Stimulated activated naive CD4-positive, alpha-beta T cell treated with Interleukin-2 at 50 U/mL for 16 hours (primary cell): ENCODE results near the gene PARP16.
"Not testable (repeated sequence)": the region's sequence is repeated elsewhere in the genome, so short reads cannot be mapped to it uniquely, and the experiment has no call there.

Experiments
- DNase-seq: peaks from one replicate; lab custom pipeline; 2025; lab: John Stamatoyannopoulos, UW

The PARP16 gene

DNA sequence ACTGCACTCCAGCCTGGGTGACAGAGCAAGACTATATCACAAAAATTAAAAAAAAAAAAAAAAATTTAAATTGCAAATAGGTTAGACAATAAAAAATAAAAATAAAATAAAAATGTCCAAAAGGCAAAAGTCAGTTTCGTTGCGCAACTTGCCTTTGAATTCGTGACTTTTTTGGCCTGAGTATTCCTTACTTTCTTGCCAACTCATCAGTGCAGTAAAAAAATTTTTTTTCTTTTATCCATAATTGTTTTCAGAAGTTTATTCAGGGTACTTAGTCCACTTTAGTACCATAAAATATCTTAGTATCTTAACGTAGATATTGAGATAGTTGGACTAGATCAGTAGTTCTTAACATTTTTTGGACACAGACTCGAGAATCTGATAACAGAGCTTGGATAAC lies 53.0 kb downstream of the PARP16 start:
- no peak for DNase-seq

DNA sequence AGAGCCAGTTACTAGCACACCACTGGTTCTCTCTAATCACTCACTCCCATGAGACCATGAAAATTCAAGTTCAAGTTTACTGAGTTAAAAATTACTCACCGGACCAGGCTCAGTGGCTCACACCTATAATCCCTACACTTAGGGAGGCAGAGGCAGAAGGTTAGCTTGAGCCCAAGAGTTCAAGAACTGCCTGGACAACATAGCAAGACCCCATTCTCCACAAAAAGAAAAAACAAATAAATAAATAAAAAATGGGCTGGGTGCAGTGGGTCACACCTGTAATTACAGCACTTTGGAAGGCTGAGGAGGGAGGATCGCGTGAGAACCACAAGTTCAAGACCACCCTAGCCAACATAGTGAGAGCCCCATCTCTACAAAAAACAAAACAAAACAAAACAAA lies 54.2 kb downstream of the PARP16 start:
- no peak for DNase-seq

DNA sequence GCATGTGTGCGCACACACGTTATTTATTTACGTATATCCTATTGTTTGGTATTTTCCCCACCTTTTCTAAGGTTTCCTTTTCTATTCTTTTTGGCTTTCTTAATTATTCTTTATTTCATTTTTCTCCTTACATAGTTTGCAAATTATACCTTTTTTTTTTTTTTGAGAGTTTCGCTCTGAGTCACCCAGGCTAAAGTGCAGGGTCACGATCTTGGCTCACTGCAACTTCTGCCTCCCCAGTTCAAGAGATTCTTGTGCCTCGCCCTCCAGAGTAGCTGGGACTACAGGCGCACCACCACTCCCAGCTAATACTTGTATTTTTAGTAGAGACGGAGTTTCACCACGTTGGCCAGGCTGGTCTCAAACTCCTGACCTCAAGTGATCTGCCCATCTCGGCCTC lies 55.4 kb downstream of the PARP16 start:
- DNase-seq = no peak

DNA sequence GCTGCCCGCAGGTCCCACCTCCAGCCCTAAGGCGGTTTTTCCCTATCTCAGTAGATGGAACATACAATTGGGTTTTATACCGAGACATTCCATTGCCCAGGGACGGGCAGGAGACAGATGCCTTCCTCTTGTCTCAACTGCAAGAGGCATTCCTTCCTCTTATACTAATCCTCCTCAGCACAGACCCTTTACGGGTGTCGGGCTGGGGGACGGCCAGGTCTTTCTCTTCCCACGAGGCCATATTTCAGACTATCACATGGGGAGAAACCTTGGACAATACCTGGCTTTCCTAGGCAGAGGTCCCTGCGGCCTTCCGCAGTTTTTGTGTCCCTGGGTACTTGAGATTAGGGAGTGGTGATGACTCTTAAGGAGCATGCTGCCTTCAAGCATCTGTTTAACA lies 59.8 kb downstream of the PARP16 start:
- DNase-seq = not testable (repeated sequence)

DNA sequence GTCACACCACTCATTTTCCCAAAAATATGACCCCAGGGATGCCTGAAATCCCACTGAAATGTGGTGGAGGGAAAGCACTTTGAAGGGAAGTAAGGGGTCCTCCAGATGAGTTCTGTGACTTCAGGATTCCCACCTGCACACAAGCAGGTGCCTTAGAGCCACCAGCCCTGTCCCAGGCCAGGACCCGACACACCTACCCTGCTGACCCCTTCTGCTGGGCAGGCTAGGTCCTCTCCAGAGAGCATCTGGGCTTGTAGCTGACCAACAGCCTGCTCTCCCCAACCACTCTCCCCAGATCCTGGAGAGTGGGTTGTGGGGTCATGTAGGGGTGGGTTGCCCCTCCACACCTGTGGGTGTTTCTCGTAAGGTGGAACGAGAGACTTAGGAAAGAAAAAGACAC lies 60.5 kb downstream of the PARP16 start:
- no peak for DNase-seq

DNA sequence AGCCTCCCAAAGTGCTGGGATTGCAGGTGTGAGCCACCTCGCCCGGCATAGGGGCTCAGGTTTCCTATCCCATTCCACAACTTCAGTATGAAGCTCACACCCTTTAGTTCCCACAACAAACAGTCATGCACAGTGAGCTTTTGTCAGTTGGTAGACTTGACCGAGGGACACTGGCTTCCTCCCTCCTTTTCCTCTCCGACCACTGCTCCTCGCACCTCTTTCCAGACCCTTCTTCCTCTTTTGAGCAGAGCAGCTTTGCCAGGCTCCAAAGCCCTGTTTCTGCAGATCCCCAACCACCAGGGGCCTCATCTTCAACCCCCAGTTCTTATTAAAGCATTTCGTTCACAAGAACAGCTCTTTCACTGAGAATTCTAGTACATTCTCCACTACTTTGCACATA lies 62.7 kb downstream of the PARP16 start:
- no peak for DNase-seq

DNA sequence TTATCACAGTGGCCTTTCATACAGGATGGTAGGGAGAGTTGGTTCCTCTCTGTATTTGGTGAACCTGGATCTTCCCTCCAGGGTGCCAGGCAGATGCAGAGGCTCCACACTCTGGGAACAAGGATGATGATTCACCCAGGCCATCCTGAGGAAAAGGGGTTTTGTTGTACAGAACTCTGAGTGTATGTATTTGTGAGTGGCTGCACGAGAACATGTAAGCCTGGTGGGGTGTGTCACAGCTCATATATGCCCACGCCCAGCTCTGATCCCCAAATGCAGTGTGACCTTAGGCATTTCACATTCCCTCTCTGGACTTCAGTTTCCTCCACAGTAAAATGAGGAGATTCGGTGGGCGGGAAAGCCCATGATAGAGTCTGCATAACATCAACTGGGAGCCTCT lies 63.8 kb downstream of the PARP16 start:
- no peak for DNase-seq

DNA sequence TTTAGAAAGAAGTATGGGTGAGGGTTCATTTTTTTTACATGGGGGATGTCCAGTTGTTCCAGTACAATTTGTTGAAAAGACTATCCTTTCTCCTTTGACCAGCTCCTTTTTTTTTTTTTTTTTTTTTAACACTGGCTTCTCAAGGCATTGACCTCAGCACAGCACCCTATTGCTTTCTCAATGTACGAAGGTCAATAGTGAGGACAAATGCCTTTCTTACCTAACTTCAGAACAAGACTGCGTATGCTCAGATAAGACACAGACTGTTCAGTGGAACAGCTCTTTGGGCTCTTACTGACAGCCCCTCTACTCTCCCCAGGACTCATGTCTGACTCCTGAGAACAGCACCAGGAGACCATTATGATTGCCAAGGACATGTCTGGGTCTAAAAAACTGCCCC lies 65.0 kb downstream of the PARP16 start:
- DNase-seq = no peak

DNA sequence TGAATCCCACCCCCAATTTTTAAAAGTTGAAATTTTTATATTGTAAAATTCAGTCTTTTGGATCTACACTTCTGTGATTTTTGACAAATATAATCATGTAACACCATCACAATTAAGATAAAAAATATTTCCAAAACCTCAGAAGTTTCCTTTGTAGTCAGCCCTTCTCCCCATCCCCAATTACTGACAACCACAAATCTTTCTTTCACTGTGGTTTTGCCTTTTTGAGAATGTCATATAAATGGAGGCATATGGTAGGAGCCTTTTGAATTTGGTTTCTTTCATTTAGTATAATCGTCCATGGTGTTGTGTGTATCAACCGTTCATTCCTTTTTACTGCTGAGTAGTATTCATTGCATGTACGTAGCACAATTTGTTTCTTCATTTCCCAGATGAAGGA lies 67.5 kb downstream of the PARP16 start:
- DNase-seq = no peak

DNA sequence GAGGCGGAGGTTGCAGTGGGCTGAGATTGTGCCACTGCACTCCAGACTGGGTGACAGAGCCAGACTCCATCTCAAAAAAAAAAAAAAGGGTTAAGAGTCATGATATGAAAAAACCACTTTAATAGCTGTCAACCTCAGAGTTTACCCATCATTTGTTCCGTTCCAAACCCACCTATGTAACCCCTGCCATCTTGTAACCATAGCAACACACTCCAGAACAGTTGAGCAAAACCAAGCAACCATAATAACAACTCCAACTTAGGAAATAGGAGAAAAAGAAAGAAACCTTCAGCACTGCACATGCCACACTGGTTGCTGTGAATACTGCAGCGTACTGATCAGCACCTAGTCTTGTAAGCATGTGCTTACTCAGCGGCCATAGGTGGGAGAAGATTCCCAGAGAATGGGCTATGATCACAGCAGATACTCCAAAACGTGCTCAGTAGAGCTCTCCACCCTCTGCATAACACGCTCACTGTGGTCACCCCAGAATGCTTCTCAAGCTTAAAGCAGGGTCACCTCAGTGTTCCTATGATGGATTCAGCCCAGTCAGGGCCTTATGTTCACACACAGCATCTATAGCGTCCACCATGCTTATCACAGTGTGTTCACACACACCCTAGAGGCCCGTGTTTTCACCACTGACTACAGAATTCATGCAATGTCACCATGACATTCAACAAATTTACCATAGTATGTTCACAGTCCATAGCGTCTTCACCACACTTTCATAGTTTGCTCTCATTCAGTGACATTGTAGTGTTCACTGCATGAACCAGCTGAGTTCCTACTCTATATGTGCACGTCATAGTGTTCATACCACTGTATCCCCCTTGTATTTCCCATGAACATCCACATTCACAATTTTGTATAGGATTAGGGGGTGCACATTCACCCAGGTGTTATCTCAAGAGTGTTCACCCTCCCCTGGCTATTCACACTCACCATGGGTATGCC lies 68.9 kb downstream of the PARP16 start:
- no peak for DNase-seq

DNA sequence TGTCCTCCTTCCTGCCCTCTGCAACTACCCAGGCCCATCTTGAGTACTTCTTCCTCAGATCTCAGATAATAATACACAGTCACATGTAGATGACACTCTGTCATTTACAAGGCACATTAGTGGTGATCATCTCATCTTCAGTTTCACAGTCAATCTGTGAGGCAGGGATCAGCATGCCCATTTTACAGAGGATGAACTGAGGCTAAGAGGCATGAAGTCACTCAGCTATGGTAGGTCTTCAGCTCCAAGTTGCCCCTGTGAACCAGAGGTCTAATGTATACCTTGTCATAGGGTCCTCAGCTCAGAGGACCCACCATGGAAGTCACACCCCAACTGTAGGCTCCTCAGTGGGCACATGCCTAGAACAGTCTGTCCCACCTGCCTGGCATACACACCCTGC lies 71.2 kb downstream of the PARP16 start:
- DNase-seq = no peak

DNA sequence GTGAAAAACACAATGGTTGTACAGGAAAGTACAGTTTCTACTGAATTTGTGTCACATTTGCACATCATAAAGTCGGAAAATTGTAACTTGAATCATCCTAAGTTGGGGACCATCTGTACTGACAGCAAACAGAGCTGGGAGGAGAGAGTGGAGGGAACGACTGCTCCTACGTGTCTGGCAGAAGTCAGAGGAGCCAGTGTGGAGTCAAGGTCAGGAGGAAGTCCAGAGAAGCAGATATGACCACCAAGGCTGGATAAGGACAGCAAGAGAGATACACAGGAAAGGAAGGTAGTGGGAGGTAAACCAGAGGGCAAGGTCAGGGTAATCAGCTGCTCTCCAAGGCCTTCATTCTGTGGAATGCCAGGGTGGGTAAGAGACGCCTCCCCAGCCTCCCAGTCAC lies 72.7 kb downstream of the PARP16 start:
- no peak for DNase-seq

DNA sequence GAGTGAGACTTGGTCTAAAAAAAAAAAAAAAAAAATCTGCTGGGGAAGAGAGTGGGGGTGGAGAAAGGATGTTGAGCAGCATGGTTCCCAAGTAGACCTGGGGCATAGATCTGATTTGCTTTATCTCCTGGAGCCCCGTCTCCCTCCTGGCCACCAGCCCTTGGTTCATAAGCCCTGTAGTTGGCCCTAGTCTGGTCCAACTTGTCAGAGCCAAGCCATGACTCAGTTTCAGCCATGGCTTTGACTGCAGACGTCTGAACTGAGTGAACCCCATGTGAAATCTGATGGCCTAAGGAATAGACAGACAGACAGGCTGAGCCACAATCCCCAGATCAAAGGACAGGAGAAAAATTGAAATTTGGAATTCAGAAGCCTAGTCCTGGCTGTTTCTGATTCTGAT lies 73.4 kb downstream of the PARP16 start:
- no peak for DNase-seq

DNA sequence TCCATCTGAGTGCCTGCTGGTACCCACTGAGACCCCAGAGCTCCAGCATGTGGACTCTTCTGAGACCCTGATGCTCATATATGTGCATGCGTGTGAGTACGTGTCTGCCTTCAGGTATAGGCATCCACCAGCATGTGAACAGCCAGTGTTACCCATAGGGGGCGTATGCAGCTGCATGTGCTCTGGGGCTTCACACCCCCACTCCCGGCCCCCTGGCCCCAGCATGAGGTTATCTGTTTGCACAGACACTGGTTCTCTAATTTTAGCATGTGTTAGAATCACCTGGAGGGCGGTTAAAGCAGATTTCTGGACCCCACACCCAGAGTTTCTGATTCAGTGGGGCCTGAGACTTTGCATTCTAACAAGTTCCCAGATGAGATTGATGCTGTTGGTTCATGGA lies 74.6 kb downstream of the PARP16 start:
- DNase-seq = peak; percentile 22

DNA sequence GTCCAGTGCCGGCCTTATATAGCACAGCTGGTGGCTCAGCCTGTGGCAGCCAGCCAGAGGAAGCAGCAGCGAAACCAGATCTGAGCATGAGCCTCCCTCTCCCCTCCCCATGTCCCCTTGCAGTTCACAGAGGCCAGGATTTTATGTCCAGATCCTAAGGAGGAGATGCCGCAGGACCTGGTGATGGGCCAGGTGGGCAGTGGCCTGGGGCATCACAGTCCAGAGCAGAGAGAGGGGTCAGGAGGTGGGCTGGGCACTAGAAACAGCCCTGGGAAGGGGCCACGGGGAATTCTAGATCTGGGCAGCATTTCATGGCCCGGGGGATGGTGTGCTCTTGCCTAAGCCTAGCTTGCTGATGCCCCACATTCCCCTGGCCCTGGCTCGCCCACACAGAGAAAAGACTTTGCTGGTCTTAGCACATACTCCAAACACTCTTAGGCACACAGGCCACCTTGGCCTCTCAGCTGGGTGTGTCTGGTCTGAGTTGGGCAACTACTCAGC lies 75.2 kb downstream of the PARP16 start:
- DNase-seq = no peak

DNA sequence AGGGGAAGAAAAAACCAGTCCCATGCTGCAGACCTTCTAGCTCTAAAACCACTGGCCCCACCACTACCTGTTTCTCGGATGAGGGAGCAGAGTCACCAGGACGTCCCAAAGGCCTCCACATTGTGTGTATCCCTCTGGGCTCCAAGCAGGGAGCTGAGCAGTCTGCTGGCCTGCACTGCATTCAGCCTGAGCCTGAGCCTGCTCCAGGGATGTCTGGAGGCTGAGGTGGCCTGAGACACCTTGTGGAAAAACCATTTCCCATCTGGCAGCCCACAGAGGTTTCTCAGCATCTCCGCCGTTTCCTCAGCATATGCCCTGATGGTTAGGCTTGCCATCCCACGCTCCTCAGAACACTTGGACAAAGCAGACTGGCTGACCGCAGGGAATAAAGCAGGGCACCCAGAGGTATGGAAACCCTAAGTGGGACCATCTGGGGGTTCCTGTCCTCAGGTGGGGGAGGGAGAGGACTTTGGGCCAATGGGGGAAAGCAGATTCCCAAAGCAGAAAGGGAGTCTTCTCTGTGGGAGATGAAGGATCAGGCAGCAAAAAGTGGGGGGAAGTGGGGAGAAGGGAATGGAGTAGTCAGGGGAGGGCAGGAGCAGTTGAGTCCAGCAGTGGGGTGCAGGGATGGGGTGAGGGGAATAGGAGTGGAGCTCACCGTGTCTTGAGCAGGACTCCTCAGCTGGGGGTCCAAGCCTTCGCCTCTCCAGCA lies 75.8 kb downstream of the PARP16 start, which contains the start of gene CILP:
TSS of gene CILP (minus strand) at position 704 of the 712 bp plus-strand sequence. CDS start 1,718 bp downstream, outside the sequence.
- DNase-seq = no peak

DNA sequence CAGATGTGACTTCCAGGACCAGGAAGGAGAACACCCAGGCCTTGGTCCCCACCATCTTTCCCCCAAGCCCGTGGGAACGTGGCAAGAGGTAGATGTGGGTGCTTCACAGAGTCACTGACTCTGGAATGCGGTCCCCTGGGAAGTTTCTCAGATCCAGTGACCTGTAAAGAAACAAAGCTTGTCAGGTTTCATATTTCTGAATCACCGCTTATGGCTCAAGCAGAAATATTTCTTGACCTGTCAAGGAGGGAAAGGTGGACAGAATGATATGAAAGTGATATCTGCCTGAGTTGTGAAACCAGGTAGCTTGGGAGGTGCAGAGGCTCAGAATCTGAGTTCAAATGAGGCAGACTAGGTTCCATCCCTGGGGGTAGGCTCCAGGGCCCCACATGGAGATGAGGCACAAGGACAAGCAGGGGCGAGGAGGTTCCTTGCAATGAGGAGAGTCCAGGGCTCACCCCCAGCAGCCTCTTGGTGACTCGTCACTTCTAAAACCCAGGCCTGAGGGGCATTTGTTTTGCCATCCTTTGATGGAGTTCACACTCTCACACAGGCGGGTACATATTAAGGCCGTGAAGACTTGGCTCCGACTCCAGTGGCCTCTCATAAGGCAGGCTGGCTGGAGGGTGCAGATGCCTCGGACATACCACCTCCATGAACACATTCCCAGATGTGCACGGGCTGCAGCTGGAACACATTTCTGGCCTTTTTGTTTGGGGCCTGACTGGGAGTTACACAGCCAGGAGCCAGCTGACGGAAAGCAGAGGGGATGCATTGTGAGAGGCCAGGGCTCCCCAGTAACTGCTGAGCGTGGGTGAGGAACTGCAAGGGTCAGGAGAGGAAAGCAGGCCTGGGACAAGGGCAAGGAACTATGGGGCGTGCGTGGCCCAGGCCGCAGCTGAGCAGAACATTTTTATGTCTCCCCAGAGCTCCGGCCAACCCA lies 76.7 kb downstream of the PARP16 start:
- DNase-seq = no peak

DNA sequence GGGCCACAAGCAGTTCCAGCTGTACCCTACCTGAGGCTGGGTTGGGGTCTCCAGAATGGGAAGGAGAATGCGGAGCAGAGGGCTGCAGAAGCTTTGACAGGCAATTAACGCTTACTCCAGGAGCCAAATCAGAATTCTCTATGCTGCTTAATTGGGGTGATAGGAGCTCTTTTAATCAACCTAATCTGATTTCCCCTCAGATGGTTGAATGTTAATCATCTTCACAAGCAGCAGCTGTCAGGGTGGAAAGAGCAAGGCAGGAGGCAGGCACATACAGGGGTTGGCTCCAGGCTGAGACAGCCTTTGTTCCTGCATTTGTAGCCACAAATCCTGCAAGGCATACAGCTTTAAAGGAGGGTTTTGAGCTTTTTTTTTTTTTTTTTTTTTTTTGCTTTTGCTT lies 78.0 kb downstream of the PARP16 start:
- DNase-seq = no peak
